Measurements from ENCODE around the gene HAO1.

GRCh38 chr20:7974785-7975435 lies 34.7 kb upstream of the HAO1 start:
- TF ChIP-seq GATA3 (IDR thresholded peaks at IDR 0.05; ENCODE audit: low read depth, low read length) (no peak), GATA2 (IDR thresholded peaks at IDR 0.05; ENCODE audit: low read depth, low read length) (no peak)
